ENCODE data around the gene TNNC2.
A peak's percentile ranks its signal among the peaks of the same experiment; 100 is the strongest.

- TF ChIP-seq CTCF (IDR thresholded peaks at IDR 0.05) = peak in 2 of 3 donors; percentile 37 to 50
- TF ChIP-seq EP300 (IDR thresholded peaks at IDR 0.05) = no peak
- TF ChIP-seq POLR2A (IDR thresholded peaks at IDR 0.05) = no peak
Observed at GRCh38 chr20:45823949-45824835, 2.9 kb downstream of the TNNC2 start.
